CD8-positive, alpha-beta memory T cell (primary cell): ENCODE results near the gene ST6GALNAC3. TPM values are rescaled to one million over a fixed set of nuclear protein-coding genes. Genes with fewer than 3 reads are reported as not detected.
A peak's percentile ranks its signal among the peaks of the same experiment; 100 is the strongest.

Source experiments
- CTCF ChIA-PET: fragments of 350-600 bp; sonication (Branson Sonifier 250); formaldehyde crosslinking; loops from one replicate; lab custom pipeline; 2021; ENCODE audit warnings: antibody characterized with exemption; lab: Charles Lee
- POLR2A ChIA-PET: fragments of 350-600 bp; sonication (Branson Sonifier 250); formaldehyde crosslinking; loops from one replicate; lab custom pipeline; 2021; ENCODE audit warnings: antibody characterized with exemption; lab: Charles Lee
- DNase-seq, 5 donors: peaks; one replicate each; pipeline versions ENCODE4 v3.0.0 to v3.0.0-alpha.2; 2020 to 2022; ENCODE audit warnings: mixed read lengths in 1 of 5
- H3K27ac ChIP-seq: one replicate; pipeline ENCODE4 v1.7.0; 2013; ENCODE audit warnings: low read depth, mild to moderate bottlenecking, low read length, moderate library complexity
- H3K27me3 ChIP-seq: 2 replicates; pipeline ENCODE4 v1.7.0; 2013; ENCODE audit warnings: low read length, mild to moderate bottlenecking; ENCODE audit not compliant: insufficient read depth, poor library complexity, severe bottlenecking
- H3K36me3 ChIP-seq: 2 replicates; pipeline ENCODE4 v1.7.0; 2013; ENCODE audit warnings: mild to moderate bottlenecking, low read length, moderate library complexity; ENCODE audit not compliant: insufficient read depth
- H3K4me1 ChIP-seq: 2 replicates; pipeline ENCODE4 v1.7.0; 2013; ENCODE audit warnings: mild to moderate bottlenecking, low read length, moderate library complexity; ENCODE audit not compliant: insufficient read depth
- H3K4me3 ChIP-seq: 2 replicates; pipeline ENCODE4 v1.7.0; 2013; ENCODE audit warnings: mild to moderate bottlenecking, low read length
- H3K9me3 ChIP-seq: 2 replicates; pipeline ENCODE4 v1.7.0; 2013; ENCODE audit warnings: mild to moderate bottlenecking, low read length
- H3K27ac Mint-ChIP-seq, 8 donors: one replicate each; pipeline ENCODE4 v1.8.0; 2020 to 2021; ENCODE audit warnings: mixed read lengths in 8 of 8, mild to moderate bottlenecking in 6 of 8, inconsistent platforms in 3 of 8, moderate library complexity in 3 of 8
- H3K27me3 Mint-ChIP-seq, 2 donors: one replicate each; pipeline ENCODE4 v1.8.0; 2020 to 2021; ENCODE audit warnings: mixed read lengths in 2 of 2, mild to moderate bottlenecking in 1 of 2, moderate library complexity in 1 of 2
- H3K36me3 Mint-ChIP-seq, 3 donors: one replicate each; pipeline ENCODE4 v1.8.0; 2020 to 2021; ENCODE audit warnings: mixed read lengths in 3 of 3, inconsistent platforms in 1 of 3, mild to moderate bottlenecking in 1 of 3
- H3K4me1 Mint-ChIP-seq, 3 donors: one replicate each; pipeline ENCODE4 v1.8.0; 2020 to 2021; ENCODE audit warnings: mixed read lengths in 3 of 3, inconsistent platforms in 1 of 3, mild to moderate bottlenecking in 1 of 3
- H3K4me3 Mint-ChIP-seq, 7 donors: one replicate each; pipeline ENCODE4 v1.8.0; 2020 to 2021; ENCODE audit warnings: mixed read lengths in 7 of 7, mild to moderate bottlenecking in 6 of 7, moderate library complexity in 4 of 7, inconsistent platforms in 2 of 7
- H3K9me3 Mint-ChIP-seq, 5 donors: one replicate each; pipeline ENCODE4 v1.8.0; 2020 to 2022; ENCODE audit warnings: mixed read lengths in 5 of 5, mild to moderate bottlenecking in 3 of 5, moderate library complexity in 2 of 5, inconsistent platforms in 1 of 5
- polyA plus RNA-seq: library from polyadenylated mRNA; unstranded; fragments of 300-500 nt; fragmentation: Illumina TruSeq; gene quantifications from one replicate; pipeline ENCODE4 v1.2.3, GENCODE V29; 2021
- total RNA-seq, 2 experiments: library from RNA; stranded (reverse); gene quantifications; one replicate each; pipeline ENCODE4 v1.2.3, GENCODE V29; 2021

ST6GALNAC3 gene
- total and polyA plus RNA-seq, 3 experiments from 2014 or later, result 0.33 to 1.8 TPM; not detected in 1

- no peak overlapping the region for H3K4me3 Mint-ChIP-seq
- no peaks in the 10 kb centered on the region for H3K4me1 ChIP-seq
- H3K4me3 ChIP-seq, result no peak overlapping the region
- H3K36me3 Mint-ChIP-seq, result no peaks in the 10 kb centered on the region
- ChIA-PET POLR2A (no interaction called here), CTCF (no interaction called here)
- H3K27ac ChIP-seq, result no peak overlapping the region
- H3K36me3 ChIP-seq, result no peaks in the 10 kb centered on the region
- H3K27me3 ChIP-seq, result no peaks in the 10 kb centered on the region
- H3K27ac Mint-ChIP-seq, result no peak overlapping the region
- H3K4me1 Mint-ChIP-seq, result no peaks in the 10 kb centered on the region
- no peaks in the 10 kb centered on the region for H3K9me3 ChIP-seq
- no peak for DNase-seq
- H3K9me3 Mint-ChIP-seq, result peaks cover 0 to 6% (median 3%) of the 10 kb centered on the region in 5 donors
- no peaks in the 10 kb centered on the region for H3K27me3 Mint-ChIP-seq
These were observed 402.6 kb downstream of the ST6GALNAC3 start for GRCh38 chr1:76477156-76477555.

DNA sequence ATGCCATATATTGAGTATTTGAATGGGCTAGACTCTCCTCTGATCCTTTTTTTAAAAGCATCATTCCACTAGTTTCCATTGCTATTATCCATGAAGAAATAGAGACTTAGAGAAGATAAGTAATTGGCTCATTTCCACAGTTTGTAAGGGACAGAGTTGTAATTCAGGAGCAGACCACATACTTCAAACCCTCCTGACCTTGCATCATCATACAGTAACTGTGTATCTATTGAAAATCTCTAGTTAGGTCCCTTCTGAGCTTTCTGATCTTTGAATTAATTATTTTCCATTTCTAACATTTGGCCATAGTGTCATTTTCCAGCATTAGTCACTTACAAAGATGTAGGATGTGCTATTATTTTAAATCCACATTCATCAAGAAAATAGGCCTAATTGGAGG, 406.3 kb downstream of the ST6GALNAC3 start:
- no peak overlapping the region for H3K27ac Mint-ChIP-seq
- no peaks in the 10 kb centered on the region for H3K27me3 Mint-ChIP-seq
- H3K9me3 Mint-ChIP-seq, result peaks cover 0 to 5% (median 3%) of the 10 kb centered on the region in 5 donors
- H3K4me1 Mint-ChIP-seq, result no peaks in the 10 kb centered on the region
- no peak for DNase-seq
- H3K36me3 Mint-ChIP-seq, result peaks cover 0 to 1% (median 0%) of the 10 kb centered on the region in 3 donors
- ChIA-PET POLR2A (no interaction called here), CTCF (no interaction called here)
- Histone ChIP-seq H3K27ac (no peak overlapping the region), H3K9me3 (no peaks in the 10 kb centered on the region), H3K4me1 (no peaks in the 10 kb centered on the region), H3K4me3 (no peak overlapping the region), H3K27me3 (no peaks in the 10 kb centered on the region), H3K36me3 (no peaks in the 10 kb centered on the region)
- H3K4me3 Mint-ChIP-seq, result no peak overlapping the region

GRCh38 chr1:76481672-76482071, 407.1 kb downstream of the ST6GALNAC3 start:
- no peak overlapping the region for H3K4me3 Mint-ChIP-seq
- ChIA-PET POLR2A (no interaction called here), CTCF (no interaction called here)
- no peaks in the 10 kb centered on the region for H3K27me3 Mint-ChIP-seq
- no peaks in the 10 kb centered on the region for H3K4me1 Mint-ChIP-seq
- H3K36me3 Mint-ChIP-seq, result peaks cover 0 to 1% (median 0%) of the 10 kb centered on the region in 3 donors
- H3K27ac ChIP-seq, result no peak overlapping the region
- H3K36me3 ChIP-seq, result no peaks in the 10 kb centered on the region
- no peak overlapping the region for H3K27ac Mint-ChIP-seq
- H3K4me3 ChIP-seq, result no peak overlapping the region
- DNase-seq, result no peak
- no peaks in the 10 kb centered on the region for H3K9me3 ChIP-seq
- H3K9me3 Mint-ChIP-seq, result peaks cover 0 to 1% (median 0%) of the 10 kb centered on the region in 5 donors
- no peaks in the 10 kb centered on the region for H3K27me3 ChIP-seq
- H3K4me1 ChIP-seq, result no peaks in the 10 kb centered on the region

DNA sequence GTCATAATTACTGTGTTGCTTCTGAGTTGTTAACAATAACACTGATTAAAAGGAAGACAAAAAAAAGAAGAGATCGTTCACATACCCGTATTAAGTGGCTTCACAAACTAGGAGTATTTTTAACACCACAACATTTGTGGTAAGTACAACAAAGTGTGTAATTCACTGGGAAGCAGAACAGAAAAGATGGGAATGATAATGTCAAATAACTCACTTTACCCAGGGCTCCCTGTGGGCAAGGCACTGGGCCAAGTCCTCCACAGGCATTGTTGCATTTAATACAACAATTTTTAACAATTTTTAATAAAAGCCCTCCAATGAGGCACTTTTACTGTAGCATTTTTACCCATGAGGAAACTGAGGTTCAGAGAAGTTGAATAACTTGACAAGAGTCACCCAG, 407.7 kb downstream of the ST6GALNAC3 start:
- Mint-ChIP-seq H3K4me1 (no peaks in the 10 kb centered on the region), H3K4me3 (no peak overlapping the region), H3K27me3 (no peaks in the 10 kb centered on the region), H3K27ac (no peak overlapping the region), H3K36me3 (peaks cover 0 to 1% (median 0%) of the 10 kb centered on the region in 3 donors), H3K9me3 (peaks cover 0 to 1% (median 0%) of the 10 kb centered on the region in 5 donors)
- ChIA-PET POLR2A (no interaction called here), CTCF (no interaction called here)
- Histone ChIP-seq H3K9me3 (no peaks in the 10 kb centered on the region), H3K4me1 (no peaks in the 10 kb centered on the region), H3K27ac (no peak overlapping the region), H3K4me3 (no peak overlapping the region), H3K36me3 (no peaks in the 10 kb centered on the region), H3K27me3 (no peaks in the 10 kb centered on the region)
- DNase-seq, result no peak

- CTCF ChIA-PET, result no interaction called here
These were observed 417.2 kb downstream of the ST6GALNAC3 start for GRCh38 chr1:76491737-76492136.

DNA sequence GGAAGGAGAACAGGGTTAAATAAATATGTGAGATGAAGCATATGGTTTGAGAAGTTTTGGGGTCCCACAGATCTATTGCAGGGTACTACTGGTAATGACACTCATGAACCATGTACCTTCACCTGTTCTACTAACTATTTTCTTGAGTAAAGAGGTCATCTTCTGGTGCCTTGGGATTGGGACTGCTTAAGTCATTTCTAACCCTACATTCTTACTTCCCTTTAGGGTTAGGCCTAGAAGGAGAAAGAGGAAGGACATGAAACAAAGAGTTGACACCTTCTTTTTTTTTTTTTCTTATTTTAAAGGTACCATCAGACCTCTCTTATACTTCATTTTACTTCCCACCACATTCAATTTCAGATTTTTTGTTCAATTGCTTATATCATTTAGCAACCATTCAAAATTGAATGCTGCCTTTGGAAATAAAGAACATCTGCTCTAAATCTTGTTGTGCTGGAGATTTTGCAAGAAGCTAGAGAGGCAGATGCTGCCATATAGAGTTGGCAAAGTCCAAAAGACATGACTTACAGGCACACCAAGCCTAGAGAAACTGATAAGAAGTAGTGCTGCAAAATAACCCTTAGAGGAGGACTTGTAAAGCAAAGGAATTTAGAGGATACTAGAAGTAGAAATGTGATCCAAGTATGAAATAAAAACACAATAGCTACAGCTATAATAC, 418.3 kb downstream of the ST6GALNAC3 start:
- DNase-seq, result no peak
- H3K27ac ChIP-seq, result no peak overlapping the region
- Mint-ChIP-seq H3K36me3 (no peaks in the 10 kb centered on the region), H3K9me3 (no peaks in the 10 kb centered on the region), H3K4me3 (no peak overlapping the region), H3K27ac (no peak overlapping the region), H3K27me3 (peaks cover 0 to 2% of the 10 kb centered on the region in 2 donors), H3K4me1 (no peaks in the 10 kb centered on the region)
- H3K4me1 ChIP-seq, result no peaks in the 10 kb centered on the region
- H3K9me3 ChIP-seq, result no peaks in the 10 kb centered on the region
- H3K27me3 ChIP-seq, result no peaks in the 10 kb centered on the region
- H3K4me3 ChIP-seq, result no peak overlapping the region
- CTCF ChIA-PET, result no interaction called here
- POLR2A ChIA-PET, result no interaction called here
- H3K36me3 ChIP-seq, result no peaks in the 10 kb centered on the region

More at GRCh38 chr1:76491737-76492136, 417.2 kb downstream of the ST6GALNAC3 start:
- no peak overlapping the region for H3K4me3 ChIP-seq
- no peaks in the 10 kb centered on the region for H3K4me1 ChIP-seq
- DNase-seq, result no peak
- peaks cover 0 to 2% of the 10 kb centered on the region in 2 donors for H3K27me3 Mint-ChIP-seq
- no peak overlapping the region for H3K27ac Mint-ChIP-seq
- H3K27me3 ChIP-seq, result no peaks in the 10 kb centered on the region
- no peaks in the 10 kb centered on the region for H3K36me3 ChIP-seq
- peaks cover 0 to 2% (median 0%) of the 10 kb centered on the region in 5 donors for H3K9me3 Mint-ChIP-seq
- H3K36me3 Mint-ChIP-seq, result no peaks in the 10 kb centered on the region
- POLR2A ChIA-PET, result no interaction called here
- H3K9me3 ChIP-seq, result no peaks in the 10 kb centered on the region
- H3K4me3 Mint-ChIP-seq, result no peak overlapping the region
- no peaks in the 10 kb centered on the region for H3K4me1 Mint-ChIP-seq
- H3K27ac ChIP-seq, result no peak overlapping the region

DNA sequence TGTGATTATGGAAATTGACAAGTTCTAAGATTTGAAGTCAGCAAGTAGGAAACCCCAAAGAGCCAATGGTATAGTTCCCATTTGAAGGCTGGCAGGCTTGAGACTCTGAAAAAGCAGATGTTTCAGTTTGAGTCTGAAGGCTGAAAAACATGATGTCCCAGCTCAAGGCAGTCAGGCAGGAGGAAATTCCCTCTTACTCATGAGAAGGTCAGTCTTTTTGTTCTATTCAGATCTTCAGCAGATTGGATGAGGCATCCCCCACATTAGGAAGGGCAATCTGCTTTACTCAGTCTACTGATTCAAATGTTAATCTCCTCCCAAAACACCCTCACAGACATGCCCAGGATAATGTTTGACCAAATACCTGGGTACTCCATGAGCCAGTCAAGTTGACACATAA, 420.3 kb downstream of the ST6GALNAC3 start:
- no peak overlapping the region for H3K4me3 ChIP-seq
- no peaks in the 10 kb centered on the region for H3K27me3 ChIP-seq
- no peaks in the 10 kb centered on the region for H3K4me1 Mint-ChIP-seq
- H3K27ac ChIP-seq, result no peak overlapping the region
- DNase-seq, result no peak
- ChIA-PET POLR2A (no interaction called here), CTCF (no interaction called here)
- no peaks in the 10 kb centered on the region for H3K36me3 Mint-ChIP-seq
- H3K27ac Mint-ChIP-seq, result no peak overlapping the region
- H3K4me3 Mint-ChIP-seq, result no peak overlapping the region
- H3K9me3 Mint-ChIP-seq, result no peaks in the 10 kb centered on the region
- H3K4me1 ChIP-seq, result no peaks in the 10 kb centered on the region
- H3K9me3 ChIP-seq, result no peaks in the 10 kb centered on the region
- peaks cover 0 to 2% of the 10 kb centered on the region in 2 donors for H3K27me3 Mint-ChIP-seq
- no peaks in the 10 kb centered on the region for H3K36me3 ChIP-seq

GRCh38 chr1:76496871-76497270, 422.3 kb downstream of the ST6GALNAC3 start:
- ChIA-PET POLR2A (no interaction called here), CTCF (no interaction called here)
- Histone ChIP-seq H3K27me3 (no peaks in the 10 kb centered on the region), H3K9me3 (no peaks in the 10 kb centered on the region), H3K27ac (no peak overlapping the region), H3K4me1 (peaks cover 8% of the 10 kb centered on the region), H3K4me3 (no peak overlapping the region), H3K36me3 (no peaks in the 10 kb centered on the region)
- no peaks in the 10 kb centered on the region for H3K9me3 Mint-ChIP-seq
- no peaks in the 10 kb centered on the region for H3K27me3 Mint-ChIP-seq
- H3K36me3 Mint-ChIP-seq, result no peaks in the 10 kb centered on the region
- no peaks in the 10 kb centered on the region for H3K4me1 Mint-ChIP-seq
- peak overlapping the region in 1 of 8 donors; percentile 83 for H3K27ac Mint-ChIP-seq
- no peak for DNase-seq
- no peak overlapping the region for H3K4me3 Mint-ChIP-seq
